Measurements from ENCODE around the gene GCHFR.

The GCHFR gene

GRCh38 chr15:40763801-40764628 is at the start of gene GCHFR:
Gene GCHFR, plus strand, starts transcription at chr15:40764068. Its CDS starts 113 bp downstream, at chr15:40764181.
- peak; percentile 90 for DNase-seq

- DNase-seq: no peak
Observed at GRCh38 chr15:40714144-40714543, 49.7 kb upstream of the GCHFR start.

DNA sequence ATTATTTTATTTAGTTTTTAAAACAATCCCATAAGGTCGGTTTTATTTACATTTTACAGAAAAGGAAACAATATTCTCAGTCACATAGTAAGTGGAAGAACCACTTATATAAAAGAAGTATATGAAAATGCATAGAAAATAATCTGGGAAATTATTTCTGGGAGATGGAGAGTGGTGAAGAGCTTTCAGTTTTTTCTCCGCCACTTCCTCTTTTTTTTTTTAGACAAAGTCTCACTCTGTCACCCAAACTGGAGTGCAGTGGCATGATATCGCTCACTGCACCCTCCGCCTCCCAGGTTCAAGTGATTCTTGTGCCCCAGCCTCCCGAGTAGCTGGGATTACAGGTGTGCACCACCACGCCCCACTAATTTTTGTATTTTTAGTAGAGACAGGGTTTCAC is 47.7 kb upstream of the GCHFR start:
- no peak for DNase-seq

DNA sequence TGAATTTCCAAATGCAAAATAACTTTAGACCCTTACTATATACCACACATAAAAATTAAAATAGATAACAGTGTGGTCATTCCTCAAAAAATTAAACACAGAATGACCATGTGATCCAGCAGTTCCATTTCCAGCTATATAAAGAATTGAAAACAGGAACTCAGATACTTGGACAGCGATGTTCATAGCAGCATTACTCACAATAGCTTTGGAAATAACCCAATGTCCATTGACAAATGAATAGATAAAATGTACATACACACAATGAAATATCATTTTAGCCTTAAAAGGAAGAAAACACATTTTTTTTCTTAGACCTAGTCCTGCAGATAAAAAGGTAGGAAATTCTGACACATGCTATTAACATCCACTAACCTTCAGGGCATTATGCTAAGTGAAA is 42.2 kb upstream of the GCHFR start:
- no peak for DNase-seq

GRCh38 chr15:40722354-40722753 is 41.5 kb upstream of the GCHFR start:
- no peak for DNase-seq

- no peak for DNase-seq
Observed at GRCh38 chr15:40722934-40723333, 40.9 kb upstream of the GCHFR start.

GRCh38 chr15:40723919-40724318 is 39.9 kb upstream of the GCHFR start:
- no peak for DNase-seq

DNA sequence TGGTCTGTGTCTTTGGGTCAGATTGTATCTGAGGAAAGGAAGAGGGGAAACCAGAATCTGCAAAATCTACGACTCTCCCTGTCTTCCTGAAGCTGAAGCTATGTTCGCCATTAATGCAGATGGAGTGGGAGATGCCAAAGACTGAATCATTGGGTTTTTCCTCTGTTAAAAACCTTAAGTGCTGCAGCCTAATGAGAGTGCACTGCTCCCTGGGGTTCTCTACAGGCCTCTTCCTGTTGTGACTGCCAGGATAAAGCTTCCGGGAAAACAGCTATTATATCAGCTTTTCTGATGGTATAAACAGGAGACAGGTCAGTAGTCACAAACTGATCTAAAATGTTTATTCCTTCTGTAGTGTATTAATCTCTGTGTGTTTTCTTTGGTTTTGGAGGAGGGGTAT is 32.8 kb upstream of the GCHFR start:
- DNase-seq: no peak

- DNase-seq: no peak
Observed at GRCh38 chr15:40736575-40736974, 27.3 kb upstream of the GCHFR start.

DNA sequence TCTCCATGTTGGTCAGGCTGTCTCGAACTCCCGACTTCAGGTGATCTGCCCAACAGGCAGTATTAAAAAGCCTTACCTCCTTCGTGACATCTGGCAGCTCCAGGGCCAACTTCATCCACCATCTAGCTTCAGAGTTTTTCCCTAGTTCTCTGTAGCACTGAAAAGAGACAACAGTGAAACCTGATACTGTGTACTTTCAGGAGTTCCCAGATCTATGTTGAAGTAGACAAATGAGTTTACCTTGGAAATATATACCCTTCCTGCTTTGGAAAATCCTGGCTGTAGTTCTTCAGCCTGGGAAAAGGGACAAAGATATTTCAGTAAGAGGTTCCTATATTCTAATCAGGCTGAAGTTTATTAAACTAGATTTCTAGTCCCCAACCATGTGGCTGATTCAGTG is 26.8 kb upstream of the GCHFR start:
- no peak for DNase-seq

GRCh38 chr15:40739047-40739446 is 24.8 kb upstream of the GCHFR start:
- no peak for DNase-seq

GRCh38 chr15:40739854-40740253 is 24.0 kb upstream of the GCHFR start:
- DNase-seq: no peak

GRCh38 chr15:40743485-40743901 is 20.4 kb upstream of the GCHFR start:
- DNase-seq: no peak

- DNase-seq: no peak
Observed at GRCh38 chr15:40743921-40744814, 19.7 kb upstream of the GCHFR start.

GRCh38 chr15:40744815-40745152 is 19.1 kb upstream of the GCHFR start:
- DNase-seq: no peak

- DNase-seq: no peak
Observed at GRCh38 chr15:40746916-40747418, 16.9 kb upstream of the GCHFR start.

GRCh38 chr15:40747685-40748631 is 15.9 kb upstream of the GCHFR start:
- DNase-seq: no peak

GRCh38 chr15:40749151-40749630 is 14.7 kb upstream of the GCHFR start:
- DNase-seq: no peak

GRCh38 chr15:40750885-40751284 is 13.0 kb upstream of the GCHFR start:
- no peak for DNase-seq

DNA sequence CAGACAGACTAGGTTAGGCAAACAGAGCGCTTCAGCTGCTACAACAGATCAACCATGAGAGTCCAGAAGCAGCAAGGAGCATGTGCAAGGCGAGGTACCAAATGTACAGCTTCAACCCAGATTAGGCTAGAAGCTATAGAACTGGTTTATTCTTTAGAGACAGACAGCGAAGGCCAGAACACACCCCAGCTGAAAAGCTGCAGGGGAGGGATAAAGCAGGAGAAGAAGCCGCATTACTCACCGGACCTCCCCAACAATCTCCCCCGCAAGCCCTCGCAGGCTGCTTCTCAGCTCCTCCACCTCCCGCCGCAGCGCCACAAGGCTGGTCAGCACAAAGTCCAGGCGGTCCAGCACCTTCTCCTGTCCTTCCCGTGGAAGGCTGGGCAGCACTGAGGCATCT is 12.1 kb upstream of the GCHFR start:
- DNase-seq: no peak

DNA sequence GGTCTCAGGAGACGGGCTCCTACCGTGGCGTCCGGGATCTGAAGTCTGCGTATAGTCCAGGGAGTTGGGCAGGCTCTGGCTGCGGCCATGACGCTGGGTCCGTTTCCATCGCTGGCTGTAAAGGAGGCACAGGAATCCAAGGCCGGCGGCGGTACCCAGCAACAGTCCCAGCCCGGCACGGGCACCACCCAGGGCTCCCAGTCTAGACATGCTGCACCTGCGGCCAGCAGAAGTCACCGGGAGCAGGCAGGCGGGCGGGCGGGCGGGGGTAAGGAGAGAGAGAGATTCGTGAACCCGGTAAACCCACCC is 9.3 kb upstream of the GCHFR start:
- DNase-seq: peak; percentile 66

DNA sequence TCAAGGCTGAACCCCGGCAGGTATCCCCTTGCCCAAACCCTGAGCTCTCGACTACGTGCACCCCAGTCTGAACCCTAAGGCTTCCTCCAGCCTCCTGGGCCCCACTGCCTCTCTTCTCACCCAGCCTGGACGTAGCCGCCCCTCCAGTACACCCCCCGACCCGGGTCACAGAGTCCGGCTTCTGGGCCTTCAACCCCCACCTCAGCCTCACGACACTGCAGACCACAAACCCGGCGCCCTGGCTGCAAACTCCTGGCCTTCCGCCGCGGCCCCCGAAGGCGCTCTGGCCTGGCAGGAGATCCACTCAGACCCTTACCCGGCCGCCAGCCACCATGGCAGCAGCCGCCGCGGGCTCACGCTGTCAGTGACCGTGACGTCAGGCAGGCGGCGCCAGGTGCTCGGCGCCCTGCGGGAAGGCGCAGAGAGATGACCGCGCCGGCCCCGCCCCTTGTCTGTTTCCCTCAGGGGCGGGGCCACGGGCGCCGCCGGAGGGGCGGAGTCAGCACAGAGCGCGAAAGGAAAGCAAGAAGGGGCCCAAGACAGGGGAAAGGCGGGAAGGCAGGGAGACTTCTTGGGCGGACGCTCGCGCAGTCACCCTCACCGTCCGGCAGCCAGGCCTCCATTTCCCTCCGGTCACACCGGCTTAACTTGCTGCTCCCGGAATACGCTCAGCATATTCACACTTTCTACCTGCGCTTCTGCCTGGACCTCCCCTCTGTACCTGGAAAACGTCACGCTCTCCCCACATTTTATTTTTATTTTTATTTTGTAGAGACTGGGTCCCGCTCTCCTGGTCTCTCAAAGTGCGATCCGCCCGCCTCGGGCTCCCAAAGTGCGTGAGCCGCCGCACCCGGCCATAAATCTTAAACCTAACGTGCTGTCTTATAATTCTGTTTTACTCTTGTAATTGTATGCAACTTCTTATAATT is 8.7 kb upstream of the GCHFR start, which contains the start of gene RMDN3:
RMDN3 (minus strand) TSS at position 372 of the 929 bp plus-strand sequence. CDS start 471 bp downstream, outside the sequence.
- peak; percentile 96 for DNase-seq
